MM.1S (cell line): ENCODE results near the gene TLR4.

ENCODE experiments used
- EZH2phosphoT487 ChIP-seq: fragments of 300-600 bp; sonication (generic); IDR thresholded peaks from 2 replicates; pipeline ENCODE4 v1.6.1; 2018; ENCODE audit warnings: antibody characterized with exemption, low read length
- TF ChIP-seq, protein P1 (sequence below): fragments of 300-600 bp; sonication (generic); IDR thresholded peaks from 2 replicates; pipeline ENCODE4 v1.5.1; 2016; ENCODE audit warnings: antibody characterized with exemption, low read length, mixed read lengths

- TF ChIP-seq, protein P1, sequence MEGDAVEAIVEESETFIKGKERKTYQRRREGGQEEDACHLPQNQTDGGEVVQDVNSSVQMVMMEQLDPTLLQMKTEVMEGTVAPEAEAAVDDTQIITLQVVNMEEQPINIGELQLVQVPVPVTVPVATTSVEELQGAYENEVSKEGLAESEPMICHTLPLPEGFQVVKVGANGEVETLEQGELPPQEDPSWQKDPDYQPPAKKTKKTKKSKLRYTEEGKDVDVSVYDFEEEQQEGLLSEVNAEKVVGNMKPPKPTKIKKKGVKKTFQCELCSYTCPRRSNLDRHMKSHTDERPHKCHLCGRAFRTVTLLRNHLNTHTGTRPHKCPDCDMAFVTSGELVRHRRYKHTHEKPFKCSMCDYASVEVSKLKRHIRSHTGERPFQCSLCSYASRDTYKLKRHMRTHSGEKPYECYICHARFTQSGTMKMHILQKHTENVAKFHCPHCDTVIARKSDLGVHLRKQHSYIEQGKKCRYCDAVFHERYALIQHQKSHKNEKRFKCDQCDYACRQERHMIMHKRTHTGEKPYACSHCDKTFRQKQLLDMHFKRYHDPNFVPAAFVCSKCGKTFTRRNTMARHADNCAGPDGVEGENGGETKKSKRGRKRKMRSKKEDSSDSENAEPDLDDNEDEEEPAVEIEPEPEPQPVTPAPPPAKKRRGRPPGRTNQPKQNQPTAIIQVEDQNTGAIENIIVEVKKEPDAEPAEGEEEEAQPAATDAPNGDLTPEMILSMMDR = no peak
- TF ChIP-seq EZH2phosphoT487 = no peak
Measured at GRCh38 chr9:117677572-117677971, 26.6 kb upstream of the TLR4 start.
